Measurements from ENCODE around the gene NLGN4X.

Gene NLGN4X

GRCh38 chrX:6002056-6002455 lies 226.6 kb downstream of the NLGN4X start:
- H3K4me3 ChIP-seq (ENCODE audit: low read length) = no peak overlapping the region
- H3K4me1 ChIP-seq (ENCODE audit: control insufficient read depth, low read depth, low read length) = peaks cover 40% of the 10 kb centered on the region
- H3K27me3 ChIP-seq (ENCODE audit: control insufficient read depth, insufficient read depth, low read length) = no peaks in the 10 kb centered on the region
- no peaks in the 10 kb centered on the region for H3K9me3 ChIP-seq (ENCODE audit: control insufficient read depth, low read depth, low read length)
- no peak overlapping the region for H3K9ac ChIP-seq (ENCODE audit: low read length)
- no peaks in the 10 kb centered on the region for H3K36me3 ChIP-seq (ENCODE audit: control insufficient read depth, low read depth, low read length)
- H3K27ac ChIP-seq (ENCODE audit: low read length) = no peak overlapping the region

GRCh38 chrX:5998901-5999300 lies 229.8 kb downstream of the NLGN4X start:
- Histone ChIP-seq H3K9me3 (ENCODE audit: control insufficient read depth, low read depth, low read length) (no peaks in the 10 kb centered on the region), H3K27me3 (ENCODE audit: control insufficient read depth, insufficient read depth, low read length) (no peaks in the 10 kb centered on the region), H3K4me3 (ENCODE audit: low read length) (no peak overlapping the region), H3K4me1 (ENCODE audit: control insufficient read depth, low read depth, low read length) (peaks cover 15% of the 10 kb centered on the region), H3K9ac (ENCODE audit: low read length) (no peak overlapping the region), H3K36me3 (ENCODE audit: control insufficient read depth, low read depth, low read length) (no peaks in the 10 kb centered on the region), H3K27ac (ENCODE audit: low read length) (no peak overlapping the region)

- Histone ChIP-seq H3K4me1 (ENCODE audit: control insufficient read depth, low read depth, low read length) (peaks cover 11% of the 10 kb centered on the region), H3K9ac (ENCODE audit: low read length) (no peak overlapping the region), H3K27ac (ENCODE audit: low read length) (no peak overlapping the region), H3K36me3 (ENCODE audit: control insufficient read depth, low read depth, low read length) (no peaks in the 10 kb centered on the region), H3K27me3 (ENCODE audit: control insufficient read depth, insufficient read depth, low read length) (no peaks in the 10 kb centered on the region), H3K4me3 (ENCODE audit: low read length) (no peak overlapping the region), H3K9me3 (ENCODE audit: control insufficient read depth, low read depth, low read length) (no peaks in the 10 kb centered on the region)
Measured at GRCh38 chrX:5998456-5998855, 230.2 kb downstream of the NLGN4X start.

- Histone ChIP-seq H3K4me1 (ENCODE audit: control insufficient read depth, low read depth, low read length) (peaks cover 6% of the 10 kb centered on the region), H3K4me3 (ENCODE audit: low read length) (no peak overlapping the region), H3K9ac (ENCODE audit: low read length) (no peak overlapping the region), H3K27ac (ENCODE audit: low read length) (no peak overlapping the region), H3K27me3 (ENCODE audit: control insufficient read depth, insufficient read depth, low read length) (no peaks in the 10 kb centered on the region), H3K9me3 (ENCODE audit: control insufficient read depth, low read depth, low read length) (no peaks in the 10 kb centered on the region), H3K36me3 (ENCODE audit: control insufficient read depth, low read depth, low read length) (no peaks in the 10 kb centered on the region)
Measured at GRCh38 chrX:5991393-5991792, 237.3 kb downstream of the NLGN4X start.

GRCh38 chrX:5979338-5979737 lies 249.3 kb downstream of the NLGN4X start:
- Histone ChIP-seq H3K4me1 (ENCODE audit: control insufficient read depth, low read depth, low read length) (no peaks in the 10 kb centered on the region), H3K9ac (ENCODE audit: low read length) (no peak overlapping the region), H3K9me3 (ENCODE audit: control insufficient read depth, low read depth, low read length) (no peaks in the 10 kb centered on the region)

GRCh38 chrX:5976332-5976731 lies 252.3 kb downstream of the NLGN4X start:
- Histone ChIP-seq H3K4me1 (ENCODE audit: control insufficient read depth, low read depth, low read length) (peaks cover 5% of the 10 kb centered on the region), H3K9me3 (ENCODE audit: control insufficient read depth, low read depth, low read length) (no peaks in the 10 kb centered on the region), H3K27ac (ENCODE audit: low read length) (no peak overlapping the region), H3K27me3 (ENCODE audit: control insufficient read depth, insufficient read depth, low read length) (no peaks in the 10 kb centered on the region), H3K36me3 (ENCODE audit: control insufficient read depth, low read depth, low read length) (no peaks in the 10 kb centered on the region), H3K4me3 (ENCODE audit: low read length) (no peak overlapping the region), H3K9ac (ENCODE audit: low read length) (no peak overlapping the region)

More at GRCh38 chrX:5979338-5979737, 249.3 kb downstream of the NLGN4X start:
- H3K4me3 ChIP-seq (ENCODE audit: low read length) = no peak overlapping the region
- no peaks in the 10 kb centered on the region for H3K36me3 ChIP-seq (ENCODE audit: control insufficient read depth, low read depth, low read length)
- H3K27me3 ChIP-seq (ENCODE audit: control insufficient read depth, insufficient read depth, low read length) = no peaks in the 10 kb centered on the region
- H3K27ac ChIP-seq (ENCODE audit: low read length) = no peak overlapping the region

GRCh38 chrX:5971300-5971699 lies 257.4 kb downstream of the NLGN4X start:
- H3K27me3 ChIP-seq (ENCODE audit: control insufficient read depth, insufficient read depth, low read length) = no peaks in the 10 kb centered on the region
- H3K36me3 ChIP-seq (ENCODE audit: control insufficient read depth, low read depth, low read length) = no peaks in the 10 kb centered on the region
- no peak overlapping the region for H3K9ac ChIP-seq (ENCODE audit: low read length)
- no peaks in the 10 kb centered on the region for H3K9me3 ChIP-seq (ENCODE audit: control insufficient read depth, low read depth, low read length)
- H3K27ac ChIP-seq (ENCODE audit: low read length) = no peak overlapping the region
- H3K4me1 ChIP-seq (ENCODE audit: control insufficient read depth, low read depth, low read length) = peaks cover 5% of the 10 kb centered on the region
- no peak overlapping the region for H3K4me3 ChIP-seq (ENCODE audit: low read length)

GRCh38 chrX:5965406-5965805 lies 263.3 kb downstream of the NLGN4X start:
- H3K4me1 ChIP-seq (ENCODE audit: control insufficient read depth, low read depth, low read length) = no peaks in the 10 kb centered on the region
- no peak overlapping the region for H3K4me3 ChIP-seq (ENCODE audit: low read length)
- H3K27me3 ChIP-seq (ENCODE audit: control insufficient read depth, insufficient read depth, low read length) = no peaks in the 10 kb centered on the region
- H3K9ac ChIP-seq (ENCODE audit: low read length) = no peak overlapping the region
- H3K9me3 ChIP-seq (ENCODE audit: control insufficient read depth, low read depth, low read length) = no peaks in the 10 kb centered on the region
- H3K36me3 ChIP-seq (ENCODE audit: control insufficient read depth, low read depth, low read length) = no peaks in the 10 kb centered on the region
- H3K27ac ChIP-seq (ENCODE audit: low read length) = no peak overlapping the region

- Histone ChIP-seq H3K27ac (ENCODE audit: low read length) (no peak overlapping the region), H3K9ac (ENCODE audit: low read length) (no peak overlapping the region), H3K36me3 (ENCODE audit: control insufficient read depth, low read depth, low read length) (no peaks in the 10 kb centered on the region), H3K27me3 (ENCODE audit: control insufficient read depth, insufficient read depth, low read length) (no peaks in the 10 kb centered on the region), H3K4me3 (ENCODE audit: low read length) (no peak overlapping the region), H3K9me3 (ENCODE audit: control insufficient read depth, low read depth, low read length) (no peaks in the 10 kb centered on the region), H3K4me1 (ENCODE audit: control insufficient read depth, low read depth, low read length) (peaks cover 10% of the 10 kb centered on the region)
Measured at GRCh38 chrX:5959286-5959685, 269.4 kb downstream of the NLGN4X start.

GRCh38 chrX:5958523-5958922 lies 270.1 kb downstream of the NLGN4X start:
- H3K4me3 ChIP-seq (ENCODE audit: low read length) = no peak overlapping the region
- peaks cover 10% of the 10 kb centered on the region for H3K4me1 ChIP-seq (ENCODE audit: control insufficient read depth, low read depth, low read length)
- H3K36me3 ChIP-seq (ENCODE audit: control insufficient read depth, low read depth, low read length) = no peaks in the 10 kb centered on the region
- no peak overlapping the region for H3K9ac ChIP-seq (ENCODE audit: low read length)
- H3K27ac ChIP-seq (ENCODE audit: low read length) = no peak overlapping the region
- no peaks in the 10 kb centered on the region for H3K9me3 ChIP-seq (ENCODE audit: control insufficient read depth, low read depth, low read length)
- no peaks in the 10 kb centered on the region for H3K27me3 ChIP-seq (ENCODE audit: control insufficient read depth, insufficient read depth, low read length)

- H3K4me3 ChIP-seq (ENCODE audit: low read length) = no peak overlapping the region
- H3K27ac ChIP-seq (ENCODE audit: low read length) = no peak overlapping the region
- peaks cover 10% of the 10 kb centered on the region for H3K4me1 ChIP-seq (ENCODE audit: control insufficient read depth, low read depth, low read length)
- no peak overlapping the region for H3K9ac ChIP-seq (ENCODE audit: low read length)
- no peaks in the 10 kb centered on the region for H3K27me3 ChIP-seq (ENCODE audit: control insufficient read depth, insufficient read depth, low read length)
- no peaks in the 10 kb centered on the region for H3K36me3 ChIP-seq (ENCODE audit: control insufficient read depth, low read depth, low read length)
- H3K9me3 ChIP-seq (ENCODE audit: control insufficient read depth, low read depth, low read length) = no peaks in the 10 kb centered on the region
Measured at GRCh38 chrX:5957506-5957905, 271.2 kb downstream of the NLGN4X start.

- no peak overlapping the region for H3K9ac ChIP-seq (ENCODE audit: low read length)
Measured at GRCh38 chrX:5936438-5936837, 292.2 kb downstream of the NLGN4X start.

More at GRCh38 chrX:5936438-5936837, 292.2 kb downstream of the NLGN4X start:
- Histone ChIP-seq H3K27me3 (ENCODE audit: control insufficient read depth, insufficient read depth, low read length) (no peaks in the 10 kb centered on the region), H3K36me3 (ENCODE audit: control insufficient read depth, low read depth, low read length) (no peaks in the 10 kb centered on the region), H3K4me1 (ENCODE audit: control insufficient read depth, low read depth, low read length) (no peaks in the 10 kb centered on the region), H3K27ac (ENCODE audit: low read length) (no peak overlapping the region), H3K9me3 (ENCODE audit: control insufficient read depth, low read depth, low read length) (no peaks in the 10 kb centered on the region), H3K4me3 (ENCODE audit: low read length) (no peak overlapping the region)

Measured in iPS-18a (cell line).